Suprapubic skin (tissue), 4 donors: ENCODE results near the gene DNAH17.

Experiments
- POLR2A ChIP-seq, 2 donors: fragments of 450-650 bp; IDR thresholded peaks; one replicate each; pipeline ENCODE4 v1.6.1; 2017; ENCODE audit warnings: antibody characterized with exemption in 2 of 2, mild to moderate bottlenecking in 2 of 2, moderate library complexity in 2 of 2
- POLR2AphosphoS5 ChIP-seq, 3 donors: sonication (generic); formaldehyde crosslinking; IDR thresholded peaks; one replicate each; pipeline ENCODE4 v1.6.1; 2017; ENCODE audit warnings: antibody characterized with exemption in 3 of 3
- TF ChIP-seq, protein P1 (sequence below), 2 donors: fragments of 200-600 bp in 1 of 2; fragments of 450-650 bp in 1 of 2; sonication (generic) in 1 of 2; IDR thresholded peaks; one replicate each; pipeline ENCODE4 v1.5.1; 2016 to 2019; ENCODE audit warnings: antibody characterized with exemption in 2 of 2, mild to moderate bottlenecking in 1 of 2, moderate library complexity in 1 of 2

GRCh38 chr17:78397681-78398101 is 179.5 kb downstream of the DNAH17 start:
- TF ChIP-seq, protein P1, sequence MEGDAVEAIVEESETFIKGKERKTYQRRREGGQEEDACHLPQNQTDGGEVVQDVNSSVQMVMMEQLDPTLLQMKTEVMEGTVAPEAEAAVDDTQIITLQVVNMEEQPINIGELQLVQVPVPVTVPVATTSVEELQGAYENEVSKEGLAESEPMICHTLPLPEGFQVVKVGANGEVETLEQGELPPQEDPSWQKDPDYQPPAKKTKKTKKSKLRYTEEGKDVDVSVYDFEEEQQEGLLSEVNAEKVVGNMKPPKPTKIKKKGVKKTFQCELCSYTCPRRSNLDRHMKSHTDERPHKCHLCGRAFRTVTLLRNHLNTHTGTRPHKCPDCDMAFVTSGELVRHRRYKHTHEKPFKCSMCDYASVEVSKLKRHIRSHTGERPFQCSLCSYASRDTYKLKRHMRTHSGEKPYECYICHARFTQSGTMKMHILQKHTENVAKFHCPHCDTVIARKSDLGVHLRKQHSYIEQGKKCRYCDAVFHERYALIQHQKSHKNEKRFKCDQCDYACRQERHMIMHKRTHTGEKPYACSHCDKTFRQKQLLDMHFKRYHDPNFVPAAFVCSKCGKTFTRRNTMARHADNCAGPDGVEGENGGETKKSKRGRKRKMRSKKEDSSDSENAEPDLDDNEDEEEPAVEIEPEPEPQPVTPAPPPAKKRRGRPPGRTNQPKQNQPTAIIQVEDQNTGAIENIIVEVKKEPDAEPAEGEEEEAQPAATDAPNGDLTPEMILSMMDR (IDR thresholded peaks at IDR 0.05) = no peak
- no peak for TF ChIP-seq POLR2A (IDR thresholded peaks at IDR 0.05)
- TF ChIP-seq POLR2AphosphoS5 (IDR thresholded peaks at IDR 0.05) = no peak
